ENCODE results near the gene STAB1. TPM values are rescaled to one million over a fixed set of nuclear protein-coding genes. Genes with fewer than 3 reads are reported as not detected.

STAB1 gene
- total RNA-seq, 6 donors from 2014 or later: 42.9 to 259 (median 125) TPM

- TF ChIP-seq POLR2AphosphoS5 (IDR thresholded peaks at IDR 0.05) (no peak), EP300 (IDR thresholded peaks at IDR 0.05) (no peak), CTCF (IDR thresholded peaks at IDR 0.05) (no peak), POLR2A (IDR thresholded peaks at IDR 0.05) (no peak)
- ATAC-seq (ENCODE audit: low FRiP score in 2 of 2) (no peak), DNase-seq (peak; percentile 37 to 70)
- H3K4me1 ChIP-seq: peaks cover 57 to 83% (median 70%) of the 10 kb centered on the region in 4 donors
- H3K27ac ChIP-seq: peak overlapping the region in 2 of 4 donors; percentile 52 to 83
- 83 to 100% methylated on average over 2 to 7 of the region's 7 CpGs for WGBS, 2 donors
- H3K4me3 ChIP-seq: no peak overlapping the region
- H3K9me3 ChIP-seq: no peaks in the 10 kb centered on the region
- H3K36me3 ChIP-seq: peaks cover 24 to 49% (median 44%) of the 10 kb centered on the region in 4 donors
- H3K27me3 ChIP-seq: no peaks in the 10 kb centered on the region
Observed at GRCh38 chr3:52493232-52494017, 1.7 kb upstream of the STAB1 start.

GRCh38 chr3:52494445-52494844, 693 bp upstream of the STAB1 start:
- 82 to 89% methylated on average over 7 of the region's 7 CpGs for WGBS, 2 donors
- Histone ChIP-seq H3K27ac (peak overlapping the region; percentile 76 to 84 (median 80)), H3K4me1 (peaks cover 63 to 83% (median 69%) of the 10 kb centered on the region in 4 donors), H3K9me3 (no peaks in the 10 kb centered on the region), H3K36me3 (peaks cover 19 to 39% (median 34%) of the 10 kb centered on the region in 4 donors), H3K27me3 (no peaks in the 10 kb centered on the region), H3K4me3 (no peak overlapping the region)
- ATAC-seq (ENCODE audit: low FRiP score in 2 of 2) (no peak), DNase-seq (peak in 1 of 2 donors; percentile 52)
- no peak for TF ChIP-seq POLR2A (IDR thresholded peaks at IDR 0.05)
- no peak for TF ChIP-seq EP300 (IDR thresholded peaks at IDR 0.05)
- no peak for TF ChIP-seq CTCF (IDR thresholded peaks at IDR 0.05)
- TF ChIP-seq POLR2AphosphoS5 (IDR thresholded peaks at IDR 0.05): no peak

- TF ChIP-seq POLR2AphosphoS5 (IDR thresholded peaks at IDR 0.05) (no peak), CTCF (IDR thresholded peaks at IDR 0.05) (no peak), EP300 (IDR thresholded peaks at IDR 0.05) (no peak), POLR2A (IDR thresholded peaks at IDR 0.05) (peak in 1 of 4 donors; percentile 51)
- Histone ChIP-seq H3K36me3 (peaks cover 12 to 23% (median 20%) of the 10 kb centered on the region in 4 donors), H3K9me3 (no peaks in the 10 kb centered on the region), H3K4me1 (peaks cover 48 to 68% (median 53%) of the 10 kb centered on the region in 4 donors), H3K4me3 (peak overlapping the region; percentile 22 to 49 (median 32)), H3K27ac (peak overlapping the region; percentile 76 to 84 (median 80)), H3K27me3 (no peaks in the 10 kb centered on the region)
- DNase-seq (peak; percentile 42 to 70), ATAC-seq (ENCODE audit: low FRiP score in 2 of 2) (peak; percentile 53 to 60)
- 55 to 68% methylated on average over 6 to 14 of the region's 16 CpGs for WGBS, 2 donors
Observed at GRCh38 chr3:52495777-52496602, 852 bp downstream of the STAB1 start.

GRCh38 chr3:52498137-52499054, 3.3 kb downstream of the STAB1 start:
- no peaks in the 10 kb centered on the region for H3K27me3 ChIP-seq
- peak in 1 of 2 donors; percentile 26 for TF ChIP-seq POLR2AphosphoS5 (IDR thresholded peaks at IDR 0.05)
- no peak for TF ChIP-seq EP300 (IDR thresholded peaks at IDR 0.05)
- TF ChIP-seq CTCF (IDR thresholded peaks at IDR 0.05): no peak
- H3K4me3 ChIP-seq: no peak overlapping the region
- DNase-seq: peak; percentile 68 to 77
- no peaks in the 10 kb centered on the region for H3K9me3 ChIP-seq
- H3K36me3 ChIP-seq: peaks cover 0 to 7% (median 0%) of the 10 kb centered on the region in 4 donors
- peak; percentile 34 to 78 for ATAC-seq (ENCODE audit: low FRiP score in 2 of 2)
- whole genome bisulfite sequencing, 2 donors: 60 to 62% methylated on average over 9 to 24 of the region's 24 CpGs
- peak overlapping the region in 3 of 4 donors; percentile 12 to 69 (median 44) for H3K27ac ChIP-seq
- H3K4me1 ChIP-seq: peaks cover 28 to 44% (median 35%) of the 10 kb centered on the region in 4 donors
